Activated CD4-positive, CD25-positive, alpha-beta regulatory T cell treated with anti-CD3 and anti-CD28 coated beads, Interleukin-2, amount 50 U/mL, for 24 hours (primary cell): ENCODE measurements around the gene PNMA8C.
"Not testable (repeated sequence)": the region's sequence is repeated elsewhere in the genome, so short reads cannot be mapped to it uniquely, and the experiment has no call there.

Experiments used
- ATAC-seq, 2 donors: fragments of 150-1000 bp; cut with Tn5 transposase; one replicate each; pipeline ENCODE4 v1.10.0; 2021; ENCODE audit warnings: mild to moderate bottlenecking in 1 of 2, moderate library complexity in 1 of 2

PNMA8C gene

GRCh38 chr19:46388311-46389095, 40.2 kb downstream of the PNMA8C start:
- no peak for ATAC-seq

GRCh38 chr19:46387713-46388130, 41.0 kb downstream of the PNMA8C start:
- no peak for ATAC-seq

- no peak for ATAC-seq
Observed at GRCh38 chr19:46386996-46387712, 41.6 kb downstream of the PNMA8C start.

- no peak for ATAC-seq
Observed at GRCh38 chr19:46386151-46386550, 42.6 kb downstream of the PNMA8C start.

- ATAC-seq, result no peak
Observed at GRCh38 chr19:46385636-46386035, 43.1 kb downstream of the PNMA8C start.

- no peak for ATAC-seq
Observed at GRCh38 chr19:46384396-46384795, 44.3 kb downstream of the PNMA8C start.

- ATAC-seq, result no peak
Observed at GRCh38 chr19:46383846-46384245, 44.9 kb downstream of the PNMA8C start.

GRCh38 chr19:46383171-46383815, 45.4 kb downstream of the PNMA8C start:
- ATAC-seq, result no peak

- ATAC-seq, result no peak
Observed at GRCh38 chr19:46381756-46382345, 46.9 kb downstream of the PNMA8C start.

GRCh38 chr19:46381346-46381745, 47.4 kb downstream of the PNMA8C start:
- no peak for ATAC-seq

- ATAC-seq, result no peak
Observed at GRCh38 chr19:46380690-46381089, 48.0 kb downstream of the PNMA8C start.

GRCh38 chr19:46378268-46378667, 50.5 kb downstream of the PNMA8C start:
- no peak for ATAC-seq

- no peak for ATAC-seq
Observed at GRCh38 chr19:46376241-46377153, 52.2 kb downstream of the PNMA8C start.

GRCh38 chr19:46375476-46376067, 53.2 kb downstream of the PNMA8C start:
- ATAC-seq, result not testable (repeated sequence)
